ENCODE results near the gene HOMER1.

The HOMER1 gene

DNA sequence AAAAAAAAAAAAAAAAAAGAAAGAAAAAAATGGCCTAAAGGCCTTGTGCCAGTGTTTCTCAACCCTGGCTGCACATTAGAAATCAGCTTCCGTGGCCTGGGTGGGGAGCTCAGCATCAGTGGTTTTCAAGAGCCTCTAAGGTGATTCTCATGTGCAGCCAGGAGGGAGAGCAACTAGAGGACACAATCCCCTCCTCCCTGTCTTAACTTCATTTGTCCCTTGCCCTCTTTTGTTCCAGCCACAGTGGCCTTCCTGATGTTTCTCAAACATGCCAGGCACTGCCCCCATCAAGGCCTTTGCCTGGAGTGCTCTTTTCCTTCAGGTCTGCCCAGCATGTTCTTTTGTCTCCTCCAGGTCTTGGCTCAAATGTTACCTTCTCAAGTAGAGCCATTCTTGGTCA is 42.4 kb downstream of the HOMER1 start:
- TF ChIP-seq, protein P1, sequence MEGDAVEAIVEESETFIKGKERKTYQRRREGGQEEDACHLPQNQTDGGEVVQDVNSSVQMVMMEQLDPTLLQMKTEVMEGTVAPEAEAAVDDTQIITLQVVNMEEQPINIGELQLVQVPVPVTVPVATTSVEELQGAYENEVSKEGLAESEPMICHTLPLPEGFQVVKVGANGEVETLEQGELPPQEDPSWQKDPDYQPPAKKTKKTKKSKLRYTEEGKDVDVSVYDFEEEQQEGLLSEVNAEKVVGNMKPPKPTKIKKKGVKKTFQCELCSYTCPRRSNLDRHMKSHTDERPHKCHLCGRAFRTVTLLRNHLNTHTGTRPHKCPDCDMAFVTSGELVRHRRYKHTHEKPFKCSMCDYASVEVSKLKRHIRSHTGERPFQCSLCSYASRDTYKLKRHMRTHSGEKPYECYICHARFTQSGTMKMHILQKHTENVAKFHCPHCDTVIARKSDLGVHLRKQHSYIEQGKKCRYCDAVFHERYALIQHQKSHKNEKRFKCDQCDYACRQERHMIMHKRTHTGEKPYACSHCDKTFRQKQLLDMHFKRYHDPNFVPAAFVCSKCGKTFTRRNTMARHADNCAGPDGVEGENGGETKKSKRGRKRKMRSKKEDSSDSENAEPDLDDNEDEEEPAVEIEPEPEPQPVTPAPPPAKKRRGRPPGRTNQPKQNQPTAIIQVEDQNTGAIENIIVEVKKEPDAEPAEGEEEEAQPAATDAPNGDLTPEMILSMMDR (conservative IDR thresholded peaks at IDR 0.05; ENCODE audit: low read depth, low read length): no peak
- Histone ChIP-seq H3K4me2 (no peak overlapping the region), H3K27me3 (ENCODE audit: insufficient read depth, low read depth) (no peaks in the 10 kb centered on the region), H3K9ac (no peak overlapping the region), H3K27ac (no peak overlapping the region), H4K20me1 (ENCODE audit: insufficient read depth) (peaks cover 4% of the 10 kb centered on the region; the same call in 1 of the 2 replicates), H3K36me3 (ENCODE audit: insufficient read depth) (no peaks in the 10 kb centered on the region), H3K79me2 (ENCODE audit: insufficient read depth, low read depth) (peaks cover 30% of the 10 kb centered on the region; the same call in 1 of the 2 replicates), H3K4me1 (ENCODE audit: low read depth, poor library complexity, severe bottlenecking) (peaks cover 58% of the 10 kb centered on the region), H3K4me3 (IDR thresholded peaks at IDR 0.05; ENCODE audit: insufficient read depth, low read depth, low read length) (no peak overlapping the region), H2AFZ (ENCODE audit: low read depth) (no peak overlapping the region)

DNA sequence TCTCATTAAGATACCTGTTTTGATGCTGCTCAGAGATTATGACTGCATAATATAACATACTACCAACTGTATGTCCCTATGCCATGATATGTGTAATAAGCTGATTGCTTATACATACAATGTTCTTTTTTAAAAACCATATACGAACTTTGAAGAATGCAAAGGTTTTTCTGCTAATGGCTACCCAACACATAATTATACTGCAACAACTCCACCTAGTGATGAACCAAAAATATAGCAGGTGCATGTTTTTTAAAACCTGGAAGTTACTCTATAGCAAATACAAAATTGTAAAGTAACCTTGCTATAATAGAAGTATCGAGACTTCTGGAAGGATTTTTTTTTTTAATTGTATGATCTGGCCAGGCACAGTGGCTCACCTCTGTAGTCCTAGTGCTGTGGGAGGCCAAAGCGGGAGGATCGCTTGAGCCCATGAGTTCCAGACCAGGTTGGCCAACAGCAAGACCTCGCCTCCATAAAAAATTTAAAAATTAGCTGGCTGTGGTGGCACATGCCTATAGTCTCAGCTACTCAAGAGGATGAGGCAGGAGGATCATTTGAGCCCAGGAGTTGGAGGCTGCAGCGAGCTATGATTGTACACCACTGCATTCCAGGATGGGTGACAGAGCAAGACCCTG is 49.1 kb downstream of the HOMER1 start:
- Histone ChIP-seq H3K27me3 (ENCODE audit: insufficient read depth, low read depth) (no peaks in the 10 kb centered on the region), H4K20me1 (ENCODE audit: insufficient read depth) (no peaks in the 10 kb centered on the region), H3K4me1 (ENCODE audit: low read depth, poor library complexity, severe bottlenecking) (peaks cover 13% of the 10 kb centered on the region), H3K4me3 (IDR thresholded peaks at IDR 0.05; ENCODE audit: insufficient read depth, low read depth, low read length) (no peak overlapping the region), H3K9ac (no peak overlapping the region), H3K4me2 (0 out of 2 replicates have a peak overlapping the region, but pooled peaks have one; percentile 2), H3K79me2 (ENCODE audit: insufficient read depth, low read depth) (peaks cover 12% of the 10 kb centered on the region; the same call in 1 of the 2 replicates), H3K36me3 (ENCODE audit: insufficient read depth) (no peaks in the 10 kb centered on the region), H2AFZ (ENCODE audit: low read depth) (no peak overlapping the region), H3K27ac (no peak overlapping the region)
- TF ChIP-seq, protein P1 (conservative IDR thresholded peaks at IDR 0.05; ENCODE audit: low read depth, low read length): peak; percentile 92

DNA sequence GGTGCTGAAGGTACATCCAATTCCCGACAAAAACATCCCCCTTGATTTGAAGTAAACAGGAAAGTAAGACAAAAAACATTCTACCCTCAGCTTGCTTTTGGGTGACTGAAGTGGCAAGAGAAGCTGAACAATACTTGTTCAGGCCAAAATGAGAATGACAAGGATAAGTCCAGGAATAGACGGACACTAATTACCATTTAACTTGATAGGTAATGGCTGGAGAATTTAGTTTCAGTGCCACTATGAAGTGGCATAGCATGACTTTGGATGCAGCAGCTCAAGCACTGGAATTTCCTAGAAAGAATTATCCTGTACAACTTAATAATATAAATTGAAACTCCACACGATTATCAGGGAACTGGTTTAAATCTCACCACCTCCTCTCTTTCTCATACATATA is 49.7 kb downstream of the HOMER1 start:
- TF ChIP-seq, protein P1 (conservative IDR thresholded peaks at IDR 0.05; ENCODE audit: low read depth, low read length): no peak
- Histone ChIP-seq H4K20me1 (ENCODE audit: insufficient read depth) (no peaks in the 10 kb centered on the region), H3K9ac (no peak overlapping the region), H3K27me3 (ENCODE audit: insufficient read depth, low read depth) (no peaks in the 10 kb centered on the region), H2AFZ (ENCODE audit: low read depth) (no peak overlapping the region), H3K79me2 (ENCODE audit: insufficient read depth, low read depth) (peaks cover 8% of the 10 kb centered on the region; the same call in 1 of the 2 replicates), H3K27ac (no peak overlapping the region), H3K4me3 (IDR thresholded peaks at IDR 0.05; ENCODE audit: insufficient read depth, low read depth, low read length) (no peak overlapping the region), H3K36me3 (ENCODE audit: insufficient read depth) (no peaks in the 10 kb centered on the region), H3K4me2 (0 out of 2 replicates have a peak overlapping the region, but pooled peaks have one; percentile 2), H3K4me1 (ENCODE audit: low read depth, poor library complexity, severe bottlenecking) (peaks cover 12% of the 10 kb centered on the region)

DNA sequence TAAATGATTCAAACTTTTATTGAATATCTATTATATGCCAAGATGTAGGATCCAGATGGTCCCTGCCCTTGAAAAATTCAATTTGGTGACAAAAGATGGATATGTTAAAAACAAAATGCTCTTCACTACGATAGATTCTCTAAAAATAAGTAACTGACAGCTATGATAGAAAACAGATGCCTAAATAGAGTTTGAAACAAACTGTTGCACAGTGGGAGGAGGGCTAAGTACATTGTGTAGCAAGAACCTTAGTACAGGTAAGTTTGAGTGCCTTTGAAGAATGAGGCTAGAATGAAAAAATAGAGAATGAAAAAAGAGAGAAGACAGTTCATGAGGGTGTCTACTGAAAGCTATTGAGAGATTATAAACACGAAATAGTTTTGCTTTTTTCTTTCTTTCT is 54.3 kb downstream of the HOMER1 start:
- Histone ChIP-seq H3K27ac (no peak overlapping the region), H3K27me3 (ENCODE audit: insufficient read depth, low read depth) (no peaks in the 10 kb centered on the region), H2AFZ (ENCODE audit: low read depth) (no peak overlapping the region), H3K4me3 (IDR thresholded peaks at IDR 0.05; ENCODE audit: insufficient read depth, low read depth, low read length) (no peak overlapping the region), H3K4me1 (ENCODE audit: low read depth, poor library complexity, severe bottlenecking) (peaks cover 46% of the 10 kb centered on the region), H3K9ac (no peak overlapping the region), H3K4me2 (no peak overlapping the region), H4K20me1 (ENCODE audit: insufficient read depth) (no peaks in the 10 kb centered on the region), H3K36me3 (ENCODE audit: insufficient read depth) (no peaks in the 10 kb centered on the region), H3K79me2 (ENCODE audit: insufficient read depth, low read depth) (no peaks in the 10 kb centered on the region; the same call in 1 of the 2 replicates)
- TF ChIP-seq, protein P1 (conservative IDR thresholded peaks at IDR 0.05; ENCODE audit: low read depth, low read length): no peak
